ENCODE measurements around the gene CMTM4.

- TF ChIP-seq STAT1 (IDR thresholded peaks at IDR 0.05; ENCODE audit: unreplicated experiment) = no peak
- TF ChIP-seq, protein P1, sequence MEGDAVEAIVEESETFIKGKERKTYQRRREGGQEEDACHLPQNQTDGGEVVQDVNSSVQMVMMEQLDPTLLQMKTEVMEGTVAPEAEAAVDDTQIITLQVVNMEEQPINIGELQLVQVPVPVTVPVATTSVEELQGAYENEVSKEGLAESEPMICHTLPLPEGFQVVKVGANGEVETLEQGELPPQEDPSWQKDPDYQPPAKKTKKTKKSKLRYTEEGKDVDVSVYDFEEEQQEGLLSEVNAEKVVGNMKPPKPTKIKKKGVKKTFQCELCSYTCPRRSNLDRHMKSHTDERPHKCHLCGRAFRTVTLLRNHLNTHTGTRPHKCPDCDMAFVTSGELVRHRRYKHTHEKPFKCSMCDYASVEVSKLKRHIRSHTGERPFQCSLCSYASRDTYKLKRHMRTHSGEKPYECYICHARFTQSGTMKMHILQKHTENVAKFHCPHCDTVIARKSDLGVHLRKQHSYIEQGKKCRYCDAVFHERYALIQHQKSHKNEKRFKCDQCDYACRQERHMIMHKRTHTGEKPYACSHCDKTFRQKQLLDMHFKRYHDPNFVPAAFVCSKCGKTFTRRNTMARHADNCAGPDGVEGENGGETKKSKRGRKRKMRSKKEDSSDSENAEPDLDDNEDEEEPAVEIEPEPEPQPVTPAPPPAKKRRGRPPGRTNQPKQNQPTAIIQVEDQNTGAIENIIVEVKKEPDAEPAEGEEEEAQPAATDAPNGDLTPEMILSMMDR (conservative IDR thresholded peaks at IDR 0.05; ENCODE audit: low read depth in 2 of 2) = no peak
- no peak for TF ChIP-seq POLR2AphosphoS5 (IDR thresholded peaks at IDR 0.05; ENCODE audit: low read depth)
- TF ChIP-seq EZH2 (IDR thresholded peaks at IDR 0.05; ENCODE audit: low read depth, unreplicated experiment) = no peak
- no peak for TF ChIP-seq REST (IDR thresholded peaks at IDR 0.05; ENCODE audit: unreplicated experiment)
- TF ChIP-seq ZNF331 (CRISPR knock-in tag; IDR thresholded peaks at IDR 0.05; ENCODE audit: low read depth) = no peak
- no peak for TF ChIP-seq CREB1 (CRISPR knock-in tag; IDR thresholded peaks at IDR 0.05; ENCODE audit: low read depth)
Measured at GRCh38 chr16:66677179-66677578, 19.4 kb downstream of the CMTM4 start.

Measured in GM23338 (cell line).